Activated CD8-positive, alpha-beta memory T cell treated with anti-CD3 and anti-CD28 coated beads for 36 hours (primary cell): ENCODE results near the gene JARID2. TPM values are rescaled to one million over a fixed set of nuclear protein-coding genes. Genes with fewer than 3 reads are reported as not detected.

Source experiments
- CTCF ChIA-PET: fragments of 350-600 bp; sonication (Branson Sonifier 250); formaldehyde crosslinking; loops from one replicate; lab custom pipeline; 2021; ENCODE audit warnings: antibody characterized with exemption; lab: Charles Lee
- POLR2A ChIA-PET: fragments of 350-600 bp; sonication (Branson Sonifier 250); formaldehyde crosslinking; loops from one replicate; lab custom pipeline; 2021; ENCODE audit warnings: antibody characterized with exemption; lab: Charles Lee
- total RNA-seq, 2 experiments: library from RNA; stranded (reverse); gene quantifications; one replicate each; pipeline ENCODE4 v1.2.3, GENCODE V29; 2021

Gene JARID2
- total RNA-seq, 2 experiments from 2014 or later: 25.9 to 26.6 TPM

GRCh38 chr6:15489261-15489962 is 243.5 kb downstream of the JARID2 start:
- CTCF ChIA-PET: no interaction called here
- POLR2A ChIA-PET: no interaction called here

DNA sequence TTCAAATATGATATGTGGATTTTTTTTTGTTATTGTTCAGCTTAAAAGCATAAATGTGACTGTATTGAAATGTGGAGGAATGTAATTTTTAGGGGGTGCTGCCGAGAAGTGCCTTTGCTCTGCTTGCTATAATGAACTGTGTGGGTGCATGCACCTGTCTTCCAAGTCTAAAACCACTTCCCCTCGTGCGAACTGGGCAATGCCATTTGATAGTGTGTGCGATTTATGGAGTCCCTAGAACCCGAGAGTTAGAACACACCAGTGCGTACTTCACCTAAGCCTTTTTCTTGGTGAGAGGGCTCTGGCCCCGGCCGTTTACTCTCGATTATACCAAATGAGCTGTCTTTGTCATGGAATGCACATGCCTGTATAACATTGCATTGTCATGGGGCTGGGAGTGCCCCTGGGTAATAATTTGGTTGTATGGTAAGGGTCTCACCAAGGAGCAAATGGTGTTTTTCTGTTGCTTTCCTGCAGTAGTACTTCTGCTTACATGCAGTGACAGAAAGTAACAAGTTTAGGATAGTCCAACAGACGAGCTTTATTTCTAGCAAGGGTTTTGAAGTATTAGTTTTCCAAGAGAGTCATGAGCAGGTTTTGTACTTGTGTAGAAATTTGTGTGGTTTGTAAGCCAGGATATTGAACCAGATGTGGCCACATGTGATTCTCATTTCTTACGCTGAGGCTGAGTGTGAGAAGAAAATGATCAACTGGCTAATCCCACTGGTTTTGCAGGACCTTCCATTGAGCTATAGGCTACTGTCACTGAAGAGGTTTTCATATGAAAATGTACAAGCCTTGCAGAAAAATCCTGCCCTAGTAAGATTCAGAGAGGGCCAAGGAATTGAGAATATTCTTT is 244.6 kb downstream of the JARID2 start:
- ChIA-PET POLR2A (interaction anchor here (0.6 kb wide), 2 partner anchors 154 to 450 kb away, joined by 4 to 9 read pairs; no protein-coding TSS in a partner anchor), CTCF (interaction anchor here (1.0 kb wide), 1 partner anchor 134 kb away, joined by 4 read pairs; no protein-coding TSS in a partner anchor)

DNA sequence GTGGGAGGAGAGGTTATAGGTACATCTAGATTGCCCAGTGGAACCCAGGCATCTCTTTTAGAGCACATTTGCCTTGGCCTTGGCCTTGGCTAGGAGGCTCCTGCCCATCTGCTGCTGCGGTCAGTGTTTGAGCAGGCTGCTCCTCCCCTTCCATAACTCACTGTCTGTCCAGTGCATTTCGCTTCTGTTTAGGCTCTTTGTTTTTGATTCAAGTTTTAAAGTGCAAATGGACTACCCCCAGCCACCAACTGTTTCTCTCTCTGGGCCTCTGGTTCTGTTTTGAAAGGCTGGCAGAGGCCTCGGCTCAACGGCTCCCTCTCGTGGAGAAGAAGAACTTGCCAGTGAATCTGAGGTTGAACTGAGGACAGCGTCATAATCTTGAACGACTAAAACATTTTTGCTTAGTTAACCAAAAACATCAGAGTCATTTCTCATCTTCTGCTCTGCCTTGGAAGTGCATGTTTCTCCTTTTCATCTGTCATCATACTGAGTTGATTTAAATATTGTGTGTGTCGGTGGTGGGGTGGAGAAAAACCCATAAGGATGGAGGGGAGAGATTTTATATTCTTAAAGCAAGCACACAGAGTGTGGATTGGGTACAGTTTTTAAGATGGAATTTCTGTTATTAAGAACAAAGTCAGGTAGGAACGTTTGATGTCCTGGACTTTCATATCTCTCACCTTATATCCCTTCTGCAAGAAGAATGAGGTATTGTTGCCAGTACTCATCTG is 245.6 kb downstream of the JARID2 start:
- CTCF ChIA-PET: interaction anchor here (1.0 kb wide), 1 partner anchor 133 kb away, joined by 4 read pairs; no protein-coding TSS in a partner anchor
- POLR2A ChIA-PET: no interaction called here

- CTCF ChIA-PET: no interaction called here
- POLR2A ChIA-PET: no interaction called here
These were observed 246.1 kb downstream of the JARID2 start for GRCh38 chr6:15491986-15492269.

DNA sequence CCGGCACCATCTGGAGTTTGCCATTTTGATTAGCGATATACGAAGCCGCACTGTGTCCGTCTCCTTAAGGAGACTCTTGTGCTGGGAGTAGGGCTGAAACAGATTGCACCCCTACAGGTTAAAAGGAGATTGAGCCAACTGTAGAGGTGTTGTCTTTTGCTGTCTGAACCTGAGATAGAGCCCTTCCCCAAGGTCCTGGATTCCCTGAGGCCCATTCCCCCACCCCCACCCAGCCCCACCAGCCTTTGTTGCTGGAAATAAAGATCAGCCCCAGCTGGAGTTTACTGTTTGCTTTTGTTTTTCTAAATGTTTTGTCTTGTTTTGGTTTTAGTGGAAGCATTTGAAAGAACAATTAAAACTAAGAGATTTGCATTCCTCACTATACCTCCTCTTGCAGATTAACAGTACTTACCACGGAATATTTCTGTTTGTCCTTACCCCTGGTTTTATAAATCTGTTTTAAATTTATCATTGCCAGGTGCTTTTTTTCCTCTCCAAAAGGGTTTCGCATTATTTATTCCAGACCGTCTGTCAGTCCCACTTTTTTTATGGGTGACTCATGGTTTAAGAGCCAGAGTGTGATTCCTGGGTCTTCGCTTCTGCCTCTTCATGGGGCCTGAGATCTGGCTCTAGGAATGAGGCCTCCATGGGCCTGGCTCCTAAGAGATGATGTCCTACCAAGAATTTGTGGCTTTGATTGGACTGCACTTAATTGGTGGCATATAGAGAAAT is 247.7 kb downstream of the JARID2 start:
- CTCF ChIA-PET: no interaction called here

GRCh38 chr6:15495375-15495901 is 249.6 kb downstream of the JARID2 start:
- CTCF ChIA-PET: no interaction called here

More for the DNA sequence above, 247.7 kb downstream of the JARID2 start:
- POLR2A ChIA-PET: no interaction called here

DNA sequence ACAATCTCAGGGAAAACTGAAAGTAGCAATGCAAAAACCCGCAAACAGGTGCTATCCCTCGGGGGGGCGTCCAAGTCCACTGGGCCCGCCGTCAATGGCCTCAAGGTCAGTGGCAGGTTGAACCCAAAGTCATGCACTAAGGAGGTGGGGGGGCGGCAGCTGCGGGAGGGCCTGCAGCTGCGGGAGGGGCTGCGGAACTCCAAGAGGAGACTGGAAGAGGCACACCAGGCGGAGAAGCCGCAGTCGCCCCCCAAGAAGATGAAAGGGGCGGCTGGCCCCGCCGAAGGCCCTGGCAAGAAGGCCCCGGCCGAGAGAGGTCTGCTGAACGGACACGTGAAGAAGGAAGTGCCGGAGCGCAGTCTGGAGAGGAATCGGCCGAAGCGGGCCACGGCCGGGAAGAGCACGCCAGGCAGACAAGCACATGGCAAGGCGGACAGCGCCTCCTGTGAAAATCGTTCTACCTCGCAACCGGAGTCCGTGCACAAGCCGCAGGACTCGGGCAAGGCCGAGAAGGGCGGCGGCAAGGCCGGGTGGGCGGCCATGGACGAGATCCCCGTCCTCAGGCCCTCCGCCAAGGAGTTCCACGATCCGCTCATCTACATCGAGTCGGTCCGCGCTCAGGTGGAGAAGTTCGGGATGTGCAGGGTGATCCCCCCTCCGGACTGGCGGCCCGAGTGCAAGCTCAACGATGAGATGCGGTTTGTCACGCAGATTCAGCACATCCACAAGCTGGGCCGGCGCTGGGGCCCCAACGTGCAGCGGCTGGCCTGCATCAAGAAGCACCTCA is 250.7 kb downstream of the JARID2 start:
- POLR2A ChIA-PET: no interaction called here
- CTCF ChIA-PET: interaction anchor here (0.5 to 0.6 kb wide), 2 partner anchors 227 to 350 kb away, joined by 3 read pairs; no protein-coding TSS in a partner anchor

More at GRCh38 chr6:15495375-15495901, 249.6 kb downstream of the JARID2 start:
- POLR2A ChIA-PET: no interaction called here

DNA sequence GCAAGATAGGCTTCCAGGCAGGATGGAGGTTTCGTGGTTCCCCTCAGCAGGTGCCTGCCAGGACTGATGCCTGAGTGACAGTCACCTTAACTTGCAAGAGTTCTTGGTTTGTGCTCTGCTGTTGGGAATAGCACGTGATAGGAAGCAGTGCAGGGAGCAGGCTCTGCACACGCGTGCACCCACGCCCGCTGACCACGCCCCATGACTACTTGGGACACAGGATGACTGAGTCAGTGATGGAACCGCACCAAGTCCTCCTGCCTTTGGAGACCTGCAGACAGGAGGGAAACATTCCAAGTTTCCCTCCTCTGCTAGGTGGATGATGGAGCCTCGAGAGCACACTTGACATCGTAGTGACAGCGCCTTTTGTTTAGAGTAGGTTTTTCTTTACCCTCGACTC is 252.8 kb downstream of the JARID2 start:
- ChIA-PET CTCF (no interaction called here), POLR2A (no interaction called here)

GRCh38 chr6:15499125-15499524 is 253.3 kb downstream of the JARID2 start:
- CTCF ChIA-PET: no interaction called here
- POLR2A ChIA-PET: no interaction called here

DNA sequence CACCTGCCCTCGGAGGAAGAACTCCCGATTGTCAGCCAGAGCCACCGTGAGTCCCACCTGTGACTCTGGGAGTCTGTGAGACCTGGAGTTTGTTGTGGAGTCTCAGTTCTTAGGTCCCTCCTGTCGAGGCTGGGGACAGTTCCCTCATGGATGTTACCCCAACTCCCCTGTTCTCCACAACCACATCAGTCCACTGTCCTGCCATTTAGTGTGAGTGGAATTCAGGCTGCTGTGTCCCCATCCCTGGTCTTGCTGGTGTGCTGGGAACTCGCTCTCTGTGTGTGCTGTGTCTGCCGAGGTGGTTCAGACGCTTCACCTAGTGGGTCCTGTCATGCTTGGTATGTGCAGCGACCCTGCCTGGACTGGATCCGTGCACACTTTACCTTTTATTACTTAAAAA is 253.7 kb downstream of the JARID2 start:
- POLR2A ChIA-PET: no interaction called here
- CTCF ChIA-PET: no interaction called here

DNA sequence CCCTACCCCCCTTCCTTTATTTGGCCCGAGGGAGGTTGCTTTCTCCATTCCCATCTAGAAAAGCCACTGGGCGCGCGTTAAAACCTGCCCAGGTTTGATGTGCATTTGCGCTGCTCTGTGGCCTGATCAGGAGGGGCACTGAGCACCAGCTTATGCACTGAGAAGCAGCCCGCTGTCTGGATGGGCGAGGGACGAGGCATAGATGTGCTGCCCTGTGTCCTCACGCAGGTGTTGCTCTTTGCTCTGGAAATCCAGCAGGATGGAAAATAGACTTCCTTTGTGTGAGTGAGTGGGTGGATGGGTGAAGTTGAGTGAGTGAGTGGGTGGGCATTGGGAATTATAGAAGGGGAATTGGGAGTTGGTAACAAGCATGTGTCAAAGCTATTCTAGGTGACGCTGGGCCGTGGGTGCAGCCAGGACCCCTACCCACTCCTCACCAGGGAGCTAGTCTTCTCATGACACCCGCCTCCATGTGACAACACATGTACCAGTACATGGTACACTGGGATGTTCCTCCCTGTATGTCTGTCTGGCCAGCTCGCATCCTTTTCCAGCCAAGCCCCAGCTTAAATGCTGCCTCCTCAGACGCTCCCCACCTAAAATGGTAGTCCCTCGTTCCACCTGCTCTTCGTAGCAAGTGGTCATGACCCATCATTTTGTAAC is 254.3 kb downstream of the JARID2 start:
- ChIA-PET CTCF (no interaction called here), POLR2A (interaction anchor here (0.5 kb wide), 1 partner anchor 253 kb away, joined by 7 read pairs; no protein-coding TSS in a partner anchor)

- ChIA-PET CTCF (no interaction called here), POLR2A (no interaction called here)
These were observed 255.3 kb downstream of the JARID2 start for GRCh38 chr6:15500901-15501825.

DNA sequence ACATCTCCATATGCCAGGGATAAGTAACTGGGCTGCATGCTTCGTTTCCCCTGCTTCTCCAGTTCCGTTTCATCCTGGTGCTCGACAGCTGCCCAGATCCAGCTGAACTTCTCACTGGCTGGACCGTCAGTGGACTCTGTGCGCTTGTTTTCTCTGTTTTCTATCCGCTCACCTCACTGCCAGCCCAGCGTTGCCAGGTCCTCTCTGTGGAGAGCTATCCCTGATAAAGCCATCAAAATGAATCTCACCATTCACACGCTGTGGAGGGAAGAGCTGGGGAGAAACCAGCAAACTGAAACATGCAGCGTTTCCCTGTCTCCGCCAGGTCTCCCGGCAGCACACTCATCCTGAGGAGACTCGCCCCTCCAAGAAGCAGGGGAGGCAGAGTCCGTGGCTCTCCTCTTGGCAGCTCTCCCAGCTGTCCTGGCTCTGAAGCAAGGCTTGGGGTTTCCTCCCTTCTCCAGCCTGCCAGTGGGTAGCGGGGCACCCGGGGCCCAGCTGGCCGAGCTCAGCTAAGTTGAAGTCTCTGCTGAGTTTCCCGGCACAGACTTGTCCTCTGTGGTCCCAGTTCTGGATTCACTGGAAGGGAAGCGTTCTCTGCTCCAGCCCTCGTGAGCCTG is 256.1 kb downstream of the JARID2 start:
- ChIA-PET POLR2A (no interaction called here), CTCF (no interaction called here)

GRCh38 chr6:15502446-15503345 is 256.8 kb downstream of the JARID2 start:
- POLR2A ChIA-PET: no interaction called here
- CTCF ChIA-PET: no interaction called here

- ChIA-PET CTCF (no interaction called here), POLR2A (no interaction called here)
These were observed 257.4 kb downstream of the JARID2 start for GRCh38 chr6:15503346-15503680.
